ENCODE results near the gene RPTOR.

The RPTOR gene

DNA sequence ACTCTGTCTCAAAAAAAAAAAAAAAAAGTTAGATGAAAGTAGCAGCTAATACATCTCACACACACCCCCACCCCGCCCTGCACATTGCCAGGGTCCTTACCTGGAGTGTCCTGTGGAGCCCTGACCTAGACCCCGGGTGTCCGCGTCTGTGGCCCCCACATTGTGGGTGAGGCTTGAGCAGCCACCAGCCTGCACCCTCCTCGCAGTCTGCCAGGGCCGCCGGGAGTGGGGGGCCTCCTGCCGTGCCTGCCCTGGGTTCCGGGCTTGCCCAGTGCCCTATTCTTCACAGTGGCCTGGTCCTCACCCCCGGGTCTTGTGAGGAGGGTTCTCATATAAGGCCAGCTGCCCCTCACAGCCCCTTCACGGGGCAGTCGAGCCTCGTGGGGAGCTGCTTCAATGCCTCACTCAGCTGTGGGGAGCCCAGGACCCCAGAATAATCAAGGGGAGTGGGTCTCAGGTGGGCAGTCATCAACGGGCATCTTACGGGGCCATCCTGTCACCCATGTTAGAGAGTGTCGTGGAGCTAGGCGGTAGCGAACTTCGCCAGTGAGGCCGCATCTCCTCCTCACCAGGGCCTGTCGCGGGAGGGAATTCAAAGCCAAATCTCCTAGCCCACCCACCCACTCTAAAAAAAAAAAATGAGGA lies 361.1 kb downstream of the RPTOR start:
- no peak for DNase-seq

DNA sequence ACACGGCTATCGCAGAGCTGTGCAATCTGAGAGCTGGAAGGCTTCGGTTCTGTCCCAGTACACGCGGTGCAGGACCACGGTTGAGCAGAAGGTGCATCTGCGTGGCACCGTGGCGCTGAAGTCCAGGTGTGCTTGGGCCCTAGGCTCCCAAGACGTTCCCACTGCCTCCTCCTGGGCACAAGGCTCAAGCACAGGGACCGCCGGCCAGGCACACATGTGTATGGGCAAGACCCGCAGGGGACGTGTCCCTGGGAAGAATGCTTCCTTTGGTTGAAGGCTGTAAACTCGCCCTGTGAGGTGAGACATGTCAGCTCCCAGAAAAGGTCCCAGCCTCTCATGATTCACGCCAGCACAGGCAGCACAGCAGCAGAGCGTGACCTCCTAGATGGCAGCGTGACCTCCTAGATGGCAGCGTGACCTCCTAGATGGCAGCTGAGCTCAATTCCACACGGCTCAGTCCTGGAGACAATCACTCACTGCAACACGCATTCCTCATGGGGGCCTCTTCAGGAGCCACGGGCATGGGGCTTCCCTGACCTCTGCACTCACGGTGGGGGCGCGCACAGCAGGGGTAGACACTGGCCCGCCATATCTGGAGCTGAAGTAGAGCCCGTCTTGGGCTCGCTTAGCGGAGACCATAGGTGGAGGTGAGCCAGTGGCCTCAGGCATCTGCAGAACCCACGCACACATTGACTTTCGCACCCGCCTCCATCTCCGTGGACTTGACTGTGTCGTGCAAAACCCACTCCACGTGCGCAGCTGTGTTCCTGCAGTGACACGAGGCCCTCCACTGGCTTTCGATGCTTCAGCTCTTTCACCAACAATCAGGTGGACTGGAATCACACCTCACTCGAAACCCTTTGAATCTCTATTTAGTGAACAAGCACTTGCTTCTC lies 362.0 kb downstream of the RPTOR start:
- DNase-seq: no peak

DNA sequence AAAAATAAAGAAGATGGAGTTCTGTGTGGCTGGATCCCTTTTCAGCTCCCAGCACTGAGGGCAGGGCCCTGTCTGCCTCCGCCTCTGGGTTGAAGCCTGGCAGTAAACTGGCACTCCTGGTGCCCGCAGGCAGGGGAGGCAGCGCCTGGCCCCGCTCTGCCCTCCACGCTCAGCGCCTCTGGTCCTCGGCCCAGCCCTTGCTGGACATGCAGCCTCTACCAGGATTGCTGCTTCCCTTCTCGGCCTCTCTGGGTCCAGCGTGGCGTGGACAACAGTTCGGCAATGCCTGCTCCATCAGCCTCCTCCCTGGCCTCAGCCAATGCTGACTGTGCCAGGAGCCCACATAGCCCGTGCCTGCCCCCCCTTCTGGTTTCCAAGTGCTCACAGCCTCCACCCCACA lies 362.6 kb downstream of the RPTOR start:
- no peak for DNase-seq

DNA sequence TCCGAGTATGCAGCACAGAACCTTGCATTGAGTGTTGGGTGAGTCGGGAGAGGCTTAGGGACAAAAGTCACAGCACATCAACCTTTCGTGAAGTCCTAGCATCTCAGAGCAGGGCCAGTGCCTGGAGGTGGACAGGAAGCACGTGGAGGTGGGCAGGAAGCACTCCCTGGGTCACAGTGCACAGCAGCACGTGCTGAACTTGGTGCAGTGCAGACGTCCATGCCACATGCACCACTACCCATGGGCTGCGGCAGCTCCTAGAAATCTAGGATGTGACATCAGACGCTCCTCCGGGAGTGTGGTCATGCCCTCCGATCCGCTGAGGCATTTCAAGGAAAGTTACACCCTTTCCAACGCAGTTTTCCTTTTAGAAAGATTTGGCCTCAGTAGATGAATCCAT lies 363.6 kb downstream of the RPTOR start:
- DNase-seq: no peak

DNA sequence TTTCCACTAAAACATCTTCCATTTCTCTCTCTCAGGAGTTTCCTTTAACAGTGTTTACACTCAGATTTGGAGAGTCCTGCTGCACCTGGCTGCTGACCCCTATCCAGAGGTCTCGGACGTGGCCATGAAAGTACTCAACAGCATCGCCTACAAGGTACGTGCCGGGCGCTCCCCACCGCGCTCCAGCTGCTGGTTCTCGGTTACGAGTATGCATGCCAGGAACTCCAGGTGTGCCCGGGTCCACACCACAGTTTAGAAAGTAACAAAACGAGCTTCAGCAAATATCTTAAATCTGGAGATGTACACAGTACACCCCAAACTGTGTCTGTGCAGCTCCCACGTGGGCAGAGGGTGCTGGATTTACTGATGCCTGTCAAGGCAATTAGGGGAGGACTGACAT lies 364.1 kb downstream of the RPTOR start:
- no peak for DNase-seq

DNA sequence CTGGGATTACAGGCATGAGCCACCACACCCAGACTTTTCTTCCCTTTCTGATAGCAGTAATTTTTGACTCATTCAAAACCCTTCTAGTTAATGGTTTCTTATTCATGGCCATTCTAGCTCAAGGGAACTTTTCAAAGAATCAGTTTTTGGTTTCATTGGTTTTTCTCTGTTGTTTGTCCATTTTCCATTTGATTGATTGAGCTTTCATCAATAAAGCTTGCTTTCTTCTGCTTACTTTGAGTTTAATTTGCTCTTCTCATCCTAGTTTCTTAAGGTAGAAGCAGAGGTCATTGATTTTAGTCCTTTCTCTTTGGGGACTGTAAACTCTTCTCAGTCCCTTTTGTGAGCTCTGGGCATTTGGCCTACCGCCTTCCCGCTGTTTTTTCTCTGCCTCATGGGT lies 365.0 kb downstream of the RPTOR start:
- no peak for DNase-seq

DNA sequence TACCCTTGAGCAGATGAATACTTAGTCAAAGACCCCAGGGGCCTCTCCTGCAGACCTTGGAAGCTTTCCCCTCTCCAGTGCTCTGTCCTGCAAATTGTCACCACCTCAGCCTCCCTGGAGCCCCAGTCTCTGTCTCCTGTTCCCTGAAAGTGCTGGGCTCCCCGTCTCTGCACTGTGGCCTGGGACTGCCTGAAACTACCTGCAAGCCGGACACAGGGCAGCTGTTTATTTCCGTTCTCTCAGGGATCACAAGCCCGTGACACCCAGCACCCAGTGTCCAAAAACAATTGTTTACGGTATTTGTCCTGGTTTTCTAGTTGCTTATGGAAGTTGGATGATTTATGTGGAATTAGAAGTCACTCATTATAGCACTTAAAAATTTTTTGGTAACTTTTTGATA lies 365.4 kb downstream of the RPTOR start:
- DNase-seq: no peak

DNA sequence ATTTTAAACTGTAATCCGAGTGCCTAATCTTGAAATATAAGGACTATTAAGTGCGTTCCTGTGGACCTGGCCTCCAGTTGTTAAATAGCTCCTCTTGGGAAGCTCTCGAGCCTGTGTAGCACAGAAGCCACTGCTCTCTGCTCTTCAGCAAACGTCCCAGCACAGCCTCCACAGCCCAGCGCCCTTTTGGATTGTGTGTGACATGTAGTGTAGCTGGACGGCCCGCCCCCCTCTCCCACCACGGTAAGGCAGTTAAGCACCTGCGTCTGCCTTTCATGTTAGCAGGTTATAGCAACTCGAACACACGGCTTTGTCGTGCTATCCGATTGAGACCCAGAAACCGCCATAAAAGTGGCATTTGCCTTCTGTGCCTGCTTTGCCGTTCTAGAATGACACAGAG lies 367.8 kb downstream of the RPTOR start:
- no peak for DNase-seq

DNA sequence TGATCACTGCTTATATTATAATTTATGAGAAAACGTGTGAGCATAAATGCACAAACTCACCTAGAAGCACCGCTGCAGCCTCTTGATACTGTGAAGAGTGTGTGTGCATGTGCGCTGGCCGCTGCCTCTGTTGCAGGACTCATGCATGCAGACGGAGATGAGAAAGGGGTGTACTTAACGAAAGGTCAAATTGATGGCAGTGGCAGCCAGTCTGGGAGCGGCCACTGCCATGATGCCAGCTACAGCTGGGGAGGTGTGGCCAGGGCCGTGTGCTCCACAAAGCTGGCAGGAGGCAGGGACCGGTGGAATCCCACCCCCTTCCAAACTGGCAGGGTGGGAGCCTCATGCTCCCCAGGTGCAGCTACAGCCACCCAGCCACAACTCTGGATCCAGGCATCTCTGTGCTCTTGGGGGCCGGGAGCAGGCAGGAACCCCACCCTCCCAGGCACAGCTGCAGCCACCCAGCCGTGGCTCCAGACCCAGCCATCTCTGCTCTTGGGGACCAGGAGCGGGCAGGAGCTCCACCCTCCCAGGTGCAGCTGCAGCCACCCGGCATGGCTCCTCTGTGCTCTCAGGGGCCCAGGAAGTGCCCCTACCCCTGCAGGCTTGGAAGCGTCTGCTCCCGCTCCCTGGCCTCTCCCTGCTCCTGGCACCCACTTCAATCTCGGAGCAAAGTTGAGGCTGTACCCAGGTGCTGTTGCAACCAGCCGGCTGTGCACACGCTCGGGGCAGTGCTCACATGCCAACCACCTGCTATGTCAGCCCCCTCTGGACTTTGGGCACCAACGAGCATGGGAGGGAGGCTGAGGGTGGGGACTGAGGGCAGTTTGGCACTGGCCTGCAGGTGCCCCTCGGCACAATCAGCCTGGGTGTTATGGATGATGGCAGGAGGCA lies 369.5 kb downstream of the RPTOR start:
- no peak for DNase-seq

DNA sequence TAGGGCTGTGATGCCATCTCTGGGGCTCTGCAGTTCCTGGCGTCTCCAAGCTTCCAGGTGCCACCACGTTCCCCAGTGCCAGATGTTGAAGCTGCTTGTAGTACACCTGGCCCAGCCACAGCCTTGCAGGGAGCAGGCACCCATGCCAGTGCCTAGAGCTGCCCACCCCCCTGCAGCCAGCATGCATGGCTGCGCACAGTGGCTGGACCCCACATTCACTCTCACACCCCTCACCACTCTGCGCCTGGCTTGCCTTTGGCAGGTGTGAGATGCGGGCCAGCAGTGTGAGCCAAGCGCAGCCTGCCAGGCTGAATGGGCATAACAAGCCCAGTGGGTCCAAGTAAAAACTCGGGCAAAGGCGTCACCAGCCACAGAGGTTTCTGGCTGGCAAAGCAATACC lies 371.6 kb downstream of the RPTOR start:
- no peak for DNase-seq

DNA sequence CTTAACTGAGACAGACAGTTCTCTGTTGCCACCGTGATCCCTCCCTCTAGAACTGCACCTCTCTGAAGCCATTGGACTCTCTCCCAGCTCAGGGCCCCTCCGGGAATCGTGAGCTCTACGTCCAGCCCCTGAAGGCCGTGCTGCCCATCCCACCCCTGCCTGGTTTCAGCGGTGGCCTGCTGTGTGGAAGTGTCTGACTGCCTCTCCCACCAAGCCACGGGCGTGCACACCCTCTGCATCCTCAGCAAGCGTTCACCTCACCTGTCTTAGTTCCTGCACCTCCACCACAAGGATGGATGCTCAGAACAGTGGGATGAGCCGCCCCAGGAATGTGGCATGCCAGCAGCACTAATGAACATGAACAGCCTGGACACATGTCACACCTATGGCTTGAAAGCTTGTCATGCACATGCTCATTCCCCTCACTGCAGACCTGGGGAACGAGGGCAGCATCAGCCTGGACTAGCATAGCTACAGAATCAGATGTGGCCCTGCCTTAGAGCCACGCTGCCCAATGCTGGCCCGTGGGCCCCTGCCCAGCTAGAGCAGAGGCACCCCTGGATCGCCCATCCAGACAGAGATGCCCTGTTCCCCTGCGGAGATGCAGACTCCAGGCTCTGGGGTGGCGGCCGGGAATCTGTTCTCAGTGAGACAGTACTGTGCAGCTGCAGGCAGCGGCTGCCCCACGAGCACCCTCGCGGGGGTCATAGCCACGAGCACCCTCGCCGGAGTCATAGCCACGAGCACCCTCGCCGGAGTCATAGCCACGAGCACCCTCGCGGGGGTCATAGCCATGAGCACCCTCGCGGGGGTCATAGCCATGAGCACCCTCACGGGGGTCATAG lies 373.3 kb downstream of the RPTOR start:
- no peak for DNase-seq

DNA sequence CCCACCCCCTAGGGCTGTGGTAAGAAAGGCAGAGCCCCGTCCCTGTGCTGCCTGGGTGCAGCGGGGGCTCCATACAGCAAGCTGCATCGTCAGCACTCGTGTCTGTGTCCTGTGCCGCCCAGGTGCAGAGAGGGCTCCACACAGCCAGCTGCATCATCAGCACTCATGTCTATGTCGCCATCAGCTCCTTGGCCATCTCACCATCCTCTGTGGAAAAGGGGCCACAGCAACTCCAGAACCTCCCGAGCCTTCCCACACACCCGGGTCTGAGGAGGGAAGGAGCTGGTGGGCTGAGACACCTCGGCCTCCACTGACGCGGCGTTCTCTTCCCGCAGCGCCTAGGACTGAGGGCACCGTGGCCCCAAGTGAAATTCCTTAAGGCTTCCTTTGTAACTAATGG lies 374.1 kb downstream of the RPTOR start:
- DNase-seq: no peak

DNA sequence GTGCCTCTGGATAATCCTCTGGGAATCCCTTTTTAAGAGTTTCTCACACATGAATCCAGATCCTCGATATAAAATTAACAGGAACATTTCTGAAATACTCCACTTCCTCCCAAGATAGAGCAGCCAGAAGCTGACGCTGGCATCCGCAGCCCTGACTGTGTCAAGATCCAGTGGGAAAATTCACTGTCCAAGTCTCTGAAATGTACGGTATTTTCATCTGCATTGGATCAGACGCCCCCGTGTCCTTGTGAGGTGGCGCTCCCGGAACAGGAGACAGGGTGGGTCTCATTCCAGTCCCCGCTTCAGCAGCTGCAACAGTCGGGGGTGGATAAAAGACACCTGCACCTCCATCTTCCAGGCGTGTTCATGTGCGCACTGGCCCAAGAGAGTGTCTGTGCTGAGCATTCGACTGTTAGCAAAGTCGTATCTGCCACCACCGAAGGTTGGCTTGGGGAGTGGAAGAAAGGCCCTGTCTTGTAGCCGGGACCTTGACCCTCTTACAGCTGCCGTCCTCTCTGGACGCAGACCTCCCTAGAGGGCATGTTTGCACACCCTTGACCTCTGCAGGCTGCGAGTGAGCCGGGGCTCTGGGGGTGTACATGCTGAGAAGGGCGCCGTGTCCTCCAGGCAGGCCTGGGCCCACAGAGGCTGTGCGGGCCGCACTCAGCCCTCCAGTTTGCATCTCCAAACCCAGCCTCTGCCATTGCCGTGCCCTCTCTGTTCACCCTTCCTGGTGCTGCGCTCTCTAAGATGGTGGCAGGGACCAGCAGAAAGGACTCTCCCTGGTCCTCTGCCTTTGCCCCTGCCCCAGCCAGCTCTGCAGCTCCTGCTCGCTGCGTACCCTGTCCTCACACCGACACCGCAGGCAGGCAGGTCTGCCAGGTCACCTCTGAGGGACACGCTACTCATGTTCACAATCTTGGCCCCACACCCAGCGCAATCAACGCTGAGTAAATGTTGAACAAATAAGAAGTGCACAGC lies 375.0 kb downstream of the RPTOR start:
- no peak for DNase-seq

DNA sequence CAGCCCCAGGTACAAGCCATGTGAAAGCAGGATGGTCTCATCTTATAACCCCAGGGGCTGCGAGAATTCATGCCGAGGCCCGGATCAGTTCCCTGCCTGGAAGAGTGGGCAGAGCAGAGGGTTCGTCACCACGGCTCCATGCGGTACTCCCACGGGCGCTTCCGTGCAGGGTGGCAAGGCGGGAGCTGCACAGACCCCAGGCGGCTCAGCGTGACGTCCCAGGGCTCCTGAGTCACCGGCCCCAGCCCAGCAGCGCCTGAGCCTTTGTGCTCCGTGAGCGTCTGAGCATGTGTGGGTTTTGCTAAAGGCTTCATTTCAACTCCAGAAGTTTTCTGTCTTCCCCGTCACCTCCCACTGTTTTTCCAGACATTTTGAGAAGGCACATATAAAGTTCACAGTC lies 375.8 kb downstream of the RPTOR start:
- DNase-seq: no peak

DNA sequence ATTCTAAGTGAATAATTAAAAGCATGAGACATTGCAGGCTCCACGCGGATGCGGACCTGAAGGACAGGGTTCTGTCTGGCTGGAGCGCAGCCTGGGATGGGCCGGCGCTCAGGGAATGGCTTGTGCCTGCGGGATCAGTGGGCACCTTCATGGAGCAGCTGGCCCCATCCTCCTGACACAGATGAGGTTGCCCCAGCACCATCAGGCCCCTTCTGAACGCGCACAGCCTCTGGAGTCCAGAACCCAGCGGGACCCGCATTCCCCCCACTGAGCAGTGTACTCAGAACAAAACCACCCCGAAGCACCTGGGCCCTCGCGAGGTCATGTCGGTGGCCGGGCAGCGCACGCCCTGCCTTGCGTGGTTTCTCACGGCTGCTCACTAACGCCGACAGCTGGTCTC lies 376.5 kb downstream of the RPTOR start:
- no peak for DNase-seq

DNA sequence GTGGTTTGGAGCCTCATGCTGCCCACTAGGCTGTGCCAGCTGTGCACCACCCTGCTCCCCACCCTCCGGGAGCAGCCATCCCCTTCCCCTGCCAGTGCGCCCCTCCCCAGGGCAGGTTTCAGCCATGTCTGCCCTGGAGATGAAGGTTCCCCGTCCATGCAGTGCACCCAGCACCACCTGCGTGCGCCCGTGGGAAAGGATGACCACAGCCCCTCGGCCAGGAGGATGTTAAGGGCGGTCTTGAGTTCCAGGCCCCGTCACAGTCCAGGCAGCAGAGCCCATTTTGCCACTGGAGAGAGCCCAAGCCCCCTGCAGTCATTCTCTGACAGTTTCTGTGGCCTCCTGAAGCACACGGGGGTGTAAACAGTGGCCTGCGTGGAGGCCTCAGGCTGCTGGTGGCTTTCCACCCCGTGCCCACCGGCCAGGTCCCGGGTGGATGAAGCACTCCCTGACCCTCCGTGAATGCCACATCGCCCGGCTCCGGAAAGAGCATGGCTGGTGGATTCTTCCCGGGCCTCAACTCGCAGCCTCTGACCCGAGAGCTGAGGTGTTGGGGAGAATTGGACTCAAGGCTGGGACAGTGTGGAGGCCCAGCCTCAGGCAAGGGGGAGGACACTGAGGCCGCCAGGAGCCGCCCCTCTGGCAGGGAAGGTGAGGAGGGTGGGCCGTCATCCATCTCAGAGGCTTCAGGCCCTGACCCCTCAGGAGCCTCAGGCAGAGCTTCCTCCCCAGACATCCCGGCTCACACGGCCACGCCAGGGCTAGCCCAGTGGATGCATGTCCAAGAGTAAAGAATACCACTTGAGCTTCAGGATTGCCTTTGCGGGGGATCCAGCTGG lies 377.3 kb downstream of the RPTOR start:
- DNase-seq: no peak

DNA sequence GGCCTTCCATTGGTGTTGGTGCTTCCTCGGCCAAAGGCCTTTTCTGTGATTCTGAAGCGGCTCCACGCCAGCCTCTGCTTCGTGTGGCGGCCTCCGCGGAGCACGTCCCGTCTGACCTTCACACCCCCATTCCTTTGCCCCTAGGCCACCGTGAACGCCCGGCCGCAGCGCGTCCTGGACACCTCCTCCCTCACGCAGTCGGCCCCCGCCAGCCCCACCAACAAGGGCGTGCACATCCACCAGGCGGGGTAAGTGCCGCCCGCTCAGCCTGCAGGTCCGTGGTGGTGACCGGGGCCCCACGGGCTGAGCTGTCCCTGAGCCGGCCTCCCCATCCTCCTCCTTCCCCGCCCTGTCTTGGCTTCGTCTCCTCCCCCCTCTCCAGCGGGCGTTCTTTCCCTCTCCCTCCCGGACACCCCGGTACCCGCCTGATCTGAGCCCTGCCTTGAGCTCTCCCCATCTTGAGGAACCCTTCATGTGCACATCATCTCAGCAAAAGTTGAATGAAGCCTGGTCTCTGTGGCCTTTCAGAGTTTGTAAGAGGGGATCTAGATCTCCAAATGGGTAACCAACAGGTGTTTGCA lies 378.0 kb downstream of the RPTOR start:
- no peak for DNase-seq

DNA sequence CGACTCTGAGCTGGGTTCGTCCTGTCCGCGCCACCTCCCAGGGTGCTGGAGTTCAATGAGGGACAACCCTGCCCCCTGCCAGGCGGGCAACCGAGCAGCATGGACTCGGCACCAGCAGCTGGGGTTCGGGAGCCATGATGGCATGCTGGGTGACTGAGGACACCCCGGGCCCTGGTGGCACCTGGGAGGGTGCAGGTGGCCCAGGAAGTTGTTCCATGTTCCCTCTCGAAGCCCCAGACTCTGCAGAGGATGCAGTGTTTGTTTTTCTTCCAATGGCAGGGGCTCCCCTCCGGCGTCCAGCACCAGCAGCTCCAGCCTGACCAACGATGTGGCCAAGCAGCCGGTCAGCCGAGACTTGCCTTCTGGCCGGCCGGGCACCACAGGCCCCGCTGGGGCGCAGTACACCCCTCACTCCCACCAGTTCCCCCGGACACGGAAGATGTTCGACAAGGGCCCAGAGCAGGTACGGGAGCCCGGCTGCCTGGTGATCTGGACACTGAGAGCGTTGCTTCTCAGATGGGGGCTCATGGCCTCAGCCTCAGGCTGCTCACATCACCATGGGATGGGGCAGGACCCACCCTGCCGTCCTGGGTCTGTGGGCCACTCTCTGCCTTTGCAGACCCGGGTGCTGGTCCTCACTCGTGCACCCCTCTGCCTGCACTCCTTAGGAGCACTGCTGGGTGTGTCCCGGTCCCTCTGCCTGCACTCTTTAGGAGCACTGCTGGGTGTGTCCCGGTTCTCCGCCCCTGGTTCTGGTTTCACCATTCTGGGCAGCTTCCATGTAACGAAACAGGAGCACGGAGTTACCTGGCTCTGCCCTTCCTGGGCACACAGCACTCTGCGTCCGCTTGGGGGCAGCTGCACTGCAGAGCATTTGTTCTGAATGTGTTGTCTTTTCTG lies 378.8 kb downstream of the RPTOR start:
- DNase-seq: no peak
